Measurements from ENCODE around the gene ANKRD11. TPM values are rescaled to one million over a fixed set of nuclear protein-coding genes. Genes with fewer than 3 reads are reported as not detected.
"Not testable (repeated sequence)": the region's sequence is repeated elsewhere in the genome, so short reads cannot be mapped to it uniquely, and the experiment has no call there.

Gene ANKRD11
- total and polyA plus RNA-seq, 12 donors = 47.7 to 93.6 (median 66.2) TPM

GRCh38 chr16:89422527-89422904 is 67.8 kb downstream of the ANKRD11 start:
- ATAC-seq = peak; percentile 54 to 83 (median 62)
- WGBS, 2 donors = 26 to 29% methylated on average over 12 of the region's 12 CpGs
- H3K27ac ChIP-seq = peak overlapping the region in 6 of 10 donors; percentile 2 to 61 (median 36)
- H3K27me3 ChIP-seq = no peaks in the 10 kb centered on the region
- no peak for TF ChIP-seq CTCF (IDR thresholded peaks at IDR 0.05)
- intact Hi-C loops (cut with DNase I) = loop anchor here in 2 of 10 donors (10.0 kb wide), 1 partner anchor 62 kb away; no protein-coding TSS in a partner anchor
- peaks cover 12 to 81% (median 64%) of the 10 kb centered on the region in 9 donors for H3K4me1 ChIP-seq
- H3K9me3 ChIP-seq = no peaks in the 10 kb centered on the region
- H3K36me3 ChIP-seq = peaks cover 0 to 14% (median 0%) of the 10 kb centered on the region in 9 donors
- peak overlapping the region in 1 of 10 donors; percentile 6 for H3K4me3 ChIP-seq
- DNase-seq = peak in 1 of 2 donors; percentile 38

- not testable (repeated sequence) for DNase-seq, H3K9me3 ChIP-seq, H3K4me3 ChIP-seq, H3K27ac ChIP-seq, H3K27me3 ChIP-seq, ATAC-seq
- Histone ChIP-seq H3K36me3 (peaks cover 0 to 17% (median 0%) of the 10 kb centered on the region in 9 donors), H3K4me1 (peaks cover 12 to 85% (median 70%) of the 10 kb centered on the region in 9 donors)
- WGBS, 2 donors = 96 to 97% methylated on average over 9 to 17 of the region's 23 CpGs
- intact Hi-C loops (cut with DNase I) = loop anchor here in 2 of 10 donors (10.0 kb wide), 1 partner anchor 64 kb away; no protein-coding TSS in a partner anchor
These were observed 69.1 kb downstream of the ANKRD11 start for GRCh38 chr16:89421300-89421699.

- Histone ChIP-seq H3K27ac (no peak overlapping the region), H3K27me3 (no peaks in the 10 kb centered on the region), H3K9me3 (no peaks in the 10 kb centered on the region), H3K4me3 (no peak overlapping the region), H3K4me1 (peaks cover 10 to 83% (median 66%) of the 10 kb centered on the region in 9 donors), H3K36me3 (peaks cover 0 to 17% (median 0%) of the 10 kb centered on the region in 9 donors)
- no peak for DNase-seq
- intact Hi-C loops (cut with DNase I) = loop anchor here in 2 of 10 donors (10.0 kb wide), 1 partner anchor 65 kb away; no protein-coding TSS in a partner anchor
- TF ChIP-seq CTCF (IDR thresholded peaks at IDR 0.05) = no peak
- WGBS, 2 donors = 84 to 85% methylated on average over 11 of the region's 11 CpGs
- no peak for ATAC-seq
These were observed 70.2 kb downstream of the ANKRD11 start for GRCh38 chr16:89420204-89420603.

- no peak overlapping the region for H3K27ac ChIP-seq
- H3K9me3 ChIP-seq = no peaks in the 10 kb centered on the region
- intact Hi-C loops (cut with DNase I) = no loop called here
- TF ChIP-seq CTCF (IDR thresholded peaks at IDR 0.05) = no peak
- WGBS, 2 donors = 79 to 89% methylated on average over 7 of the region's 7 CpGs
- H3K27me3 ChIP-seq = no peaks in the 10 kb centered on the region
- H3K4me1 ChIP-seq = peaks cover 11 to 82% (median 65%) of the 10 kb centered on the region in 9 donors
- no peak overlapping the region for H3K4me3 ChIP-seq
- DNase-seq (no peak), ATAC-seq (no peak)
- H3K36me3 ChIP-seq = peaks cover 0 to 17% (median 0%) of the 10 kb centered on the region in 9 donors
These were observed 72.0 kb downstream of the ANKRD11 start for GRCh38 chr16:89418352-89418751.

GRCh38 chr16:89417352-89417751 is 73.0 kb downstream of the ANKRD11 start:
- Histone ChIP-seq H3K36me3 (peaks cover 0 to 17% (median 0%) of the 10 kb centered on the region in 9 donors), H3K27me3 (no peaks in the 10 kb centered on the region), H3K4me3 (no peak overlapping the region), H3K27ac (no peak overlapping the region), H3K9me3 (no peaks in the 10 kb centered on the region), H3K4me1 (peaks cover 14 to 82% (median 65%) of the 10 kb centered on the region in 9 donors)
- no peak for TF ChIP-seq CTCF (IDR thresholded peaks at IDR 0.05)
- 61 to 67% methylated on average over 7 of the region's 7 CpGs for WGBS, 2 donors
- ATAC-seq = peak in 1 of 8 donors; percentile 58
- no peak for DNase-seq
- intact Hi-C loops (cut with DNase I) = no loop called here

All from heart right ventricle (tissue), 16 donors.